Brain pericyte (primary cell): ENCODE results near the gene LEFTY1.
"Not testable (repeated sequence)": the region's sequence is repeated elsewhere in the genome, so short reads cannot be mapped to it uniquely, and the experiment has no call there.

ENCODE experiments used
- DNase-seq: peaks from one replicate; pipeline ENCODE4 v3.0.0-alpha.2; 2012; ENCODE audit warnings: low read depth, low spot score

LEFTY1 gene

GRCh38 chr1:225849925-225850324 is 39.0 kb downstream of the LEFTY1 start:
- no peak for DNase-seq

GRCh38 chr1:225848030-225848955 is 40.7 kb downstream of the LEFTY1 start:
- DNase-seq: no peak

- no peak for DNase-seq
Observed at GRCh38 chr1:225847610-225848009, 41.3 kb downstream of the LEFTY1 start.

GRCh38 chr1:225846331-225847310 is 42.3 kb downstream of the LEFTY1 start:
- no peak for DNase-seq

GRCh38 chr1:225845571-225846259 is 43.2 kb downstream of the LEFTY1 start:
- no peak for DNase-seq

- DNase-seq: no peak
Observed at GRCh38 chr1:225845097-225845496, 43.8 kb downstream of the LEFTY1 start.

GRCh38 chr1:225844236-225845061 is 44.5 kb downstream of the LEFTY1 start:
- no peak for DNase-seq

- DNase-seq: no peak
Observed at GRCh38 chr1:225843426-225843795, 45.5 kb downstream of the LEFTY1 start.

GRCh38 chr1:225842788-225843425 is 46.0 kb downstream of the LEFTY1 start:
- no peak for DNase-seq

GRCh38 chr1:225842074-225842473 is 46.9 kb downstream of the LEFTY1 start:
- DNase-seq: no peak

GRCh38 chr1:225840713-225841112 is 48.2 kb downstream of the LEFTY1 start:
- no peak for DNase-seq

GRCh38 chr1:225840223-225840610 is 48.7 kb downstream of the LEFTY1 start:
- no peak for DNase-seq

GRCh38 chr1:225838793-225839192 is 50.2 kb downstream of the LEFTY1 start:
- no peak for DNase-seq

GRCh38 chr1:225836296-225836695 is 52.6 kb downstream of the LEFTY1 start:
- not testable (repeated sequence) for DNase-seq
